Measurements from ENCODE around the gene ABCF3. TPM values are rescaled to one million over a fixed set of nuclear protein-coding genes. Genes with fewer than 3 reads are reported as not detected.
A peak's percentile ranks its signal among the peaks of the same experiment; 100 is the strongest.

ABCF3 gene
- total RNA-seq, 1 experiment from 2014 or later, result 68.8 TPM

DNA sequence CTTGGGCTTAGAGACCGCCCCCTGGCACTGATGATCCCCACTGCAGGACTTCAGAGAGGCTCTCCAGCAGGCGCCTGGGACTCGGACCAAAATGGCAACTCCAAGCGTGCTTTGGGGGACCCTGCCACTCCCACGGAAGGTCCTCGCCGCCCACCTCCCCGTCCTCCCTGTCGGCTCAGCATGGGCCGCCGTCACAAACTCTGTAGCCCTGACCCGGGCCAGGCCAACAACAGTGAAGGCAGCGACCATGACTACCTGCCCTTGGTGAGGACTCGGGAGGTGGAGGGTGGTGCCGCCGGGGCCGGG, 55.1 kb downstream of the ABCF3 start:
- Mint-ChIP-seq H3K4me3 (ENCODE audit: unreplicated experiment) (no peak overlapping the region), H3K27ac (ENCODE audit: unreplicated experiment) (no peak overlapping the region), H3K36me3 (ENCODE audit: insufficient read depth, unreplicated experiment) (peaks cover 28% of the 10 kb centered on the region), H3K27me3 (ENCODE audit: insufficient read depth, unreplicated experiment) (no peaks in the 10 kb centered on the region), H3K9me3 (ENCODE audit: unreplicated experiment) (no peaks in the 10 kb centered on the region), H3K4me1 (ENCODE audit: low read depth, unreplicated experiment) (no peaks in the 10 kb centered on the region)
- Histone ChIP-seq H3K9me3 (no peaks in the 10 kb centered on the region), H3K36me3 (ENCODE audit: control insufficient read depth, insufficient read depth, low read length) (no peaks in the 10 kb centered on the region; the same call in 1 of the 2 replicates), H3K4me1 (no peaks in the 10 kb centered on the region), H3K4me3 (ENCODE audit: low read depth, low read length) (no peak overlapping the region), H3K27me3 (replicated peaks; ENCODE audit: control insufficient read depth, insufficient read depth, low read length) (no peaks in the 10 kb centered on the region)
- BruUV-seq (replicated peaks), result no TSS peak
- DNase-seq, result no peak
- TF ChIP-seq CTCF (IDR thresholded peaks at IDR 0.05; ENCODE audit: insufficient read depth in 1 of 2, low read depth in 1 of 2, low read length in 1 of 2, severe bottlenecking in 1 of 2, unreplicated experiment in 1 of 2), result no peak
- ChIA-PET CTCF (interaction anchor here (1.4 kb wide), 1 partner anchor 14 kb away, joined by 10 read pairs; no protein-coding TSS in a partner anchor), POLR2A (no interaction called here)
- intact Hi-C loops (cut with micrococcal nuclease; ENCODE audit: unreplicated experiment), result no loop called here

- BruUV-seq (replicated peaks), result no TSS peak
Measured at GRCh38 chr3:184241447-184242296, 55.7 kb downstream of the ABCF3 start.

GRCh38 chr3:184242297-184242685, 56.3 kb downstream of the ABCF3 start:
- BruUV-seq (replicated peaks), result no TSS peak
- Histone ChIP-seq H3K36me3 (ENCODE audit: control insufficient read depth, insufficient read depth, low read length) (no peaks in the 10 kb centered on the region; the same call in 1 of the 2 replicates), H3K4me3 (ENCODE audit: low read depth, low read length) (no peak overlapping the region), H3K9me3 (no peaks in the 10 kb centered on the region), H3K27me3 (replicated peaks; ENCODE audit: control insufficient read depth, insufficient read depth, low read length) (no peaks in the 10 kb centered on the region), H3K4me1 (no peaks in the 10 kb centered on the region)
- no peaks in the 10 kb centered on the region for H3K27me3 Mint-ChIP-seq (ENCODE audit: insufficient read depth, unreplicated experiment)
- CTCF ChIA-PET, result interaction anchor here (0.6 kb wide), 1 partner anchor 22 kb away, joined by 4 read pairs; no protein-coding TSS in a partner anchor
- POLR2A ChIA-PET, result no interaction called here
- H3K36me3 Mint-ChIP-seq (ENCODE audit: insufficient read depth, unreplicated experiment), result peaks cover 28% of the 10 kb centered on the region
- no peak for DNase-seq
- H3K27ac Mint-ChIP-seq (ENCODE audit: unreplicated experiment), result no peak overlapping the region
- no peak for TF ChIP-seq CTCF (IDR thresholded peaks at IDR 0.05; ENCODE audit: insufficient read depth in 1 of 2, low read depth in 1 of 2, low read length in 1 of 2, severe bottlenecking in 1 of 2, unreplicated experiment in 1 of 2)
- no peaks in the 10 kb centered on the region for H3K9me3 Mint-ChIP-seq (ENCODE audit: unreplicated experiment)
- intact Hi-C loops (cut with micrococcal nuclease; ENCODE audit: unreplicated experiment), result no loop called here
- no peak overlapping the region for H3K4me3 Mint-ChIP-seq (ENCODE audit: unreplicated experiment)
- no peaks in the 10 kb centered on the region for H3K4me1 Mint-ChIP-seq (ENCODE audit: low read depth, unreplicated experiment)

More at GRCh38 chr3:184241447-184242296, 55.7 kb downstream of the ABCF3 start:
- no peak overlapping the region for H3K27ac Mint-ChIP-seq (ENCODE audit: unreplicated experiment)
- Histone ChIP-seq H3K36me3 (ENCODE audit: control insufficient read depth, insufficient read depth, low read length) (no peaks in the 10 kb centered on the region; the same call in 1 of the 2 replicates), H3K27me3 (replicated peaks; ENCODE audit: control insufficient read depth, insufficient read depth, low read length) (no peaks in the 10 kb centered on the region), H3K9me3 (no peaks in the 10 kb centered on the region), H3K4me1 (no peaks in the 10 kb centered on the region), H3K4me3 (ENCODE audit: low read depth, low read length) (no peak overlapping the region)
- no peak overlapping the region for H3K4me3 Mint-ChIP-seq (ENCODE audit: unreplicated experiment)
- peak in 1 of 2 experiments; percentile 48 for DNase-seq
- peaks cover 28% of the 10 kb centered on the region for H3K36me3 Mint-ChIP-seq (ENCODE audit: insufficient read depth, unreplicated experiment)
- no peaks in the 10 kb centered on the region for H3K9me3 Mint-ChIP-seq (ENCODE audit: unreplicated experiment)
- intact Hi-C loops (cut with micrococcal nuclease; ENCODE audit: unreplicated experiment), result no loop called here
- POLR2A ChIA-PET, result no interaction called here
- TF ChIP-seq CTCF (IDR thresholded peaks at IDR 0.05; ENCODE audit: insufficient read depth in 1 of 2, low read depth in 1 of 2, low read length in 1 of 2, severe bottlenecking in 1 of 2, unreplicated experiment in 1 of 2), result peak; percentile 11 to 35
- CTCF ChIA-PET, result no interaction called here
- no peaks in the 10 kb centered on the region for H3K27me3 Mint-ChIP-seq (ENCODE audit: insufficient read depth, unreplicated experiment)
- H3K4me1 Mint-ChIP-seq (ENCODE audit: low read depth, unreplicated experiment), result no peaks in the 10 kb centered on the region

Small RNA genes within 50 kb of the gene (microRNA-seq; reads per million reads assigned to microRNA genes)
- gene MIR1224, result 4.1 reads per million, percentile 27 among the genes with 10 or more reads in this experiment

Other genes starting within 250 kb of the ABCF3 start
- gene ABCC5, start 168.3 kb upstream of the ABCF3 start, total RNA-seq (2022), result 21.3 and 22.4 TPM in 2 replicates
- not detected in 2 replicates for gene HTR3D, start 154.5 kb upstream of the ABCF3 start, total RNA-seq (2022)
- gene HTR3C, start 133.2 kb upstream of the ABCF3 start, total RNA-seq (2022), result not detected in 2 replicates
- not detected in 2 replicates for gene HTR3E, start 89.1 kb upstream of the ABCF3 start, total RNA-seq (2022)
- 43.8 and 52.9 TPM in 2 replicates for gene EIF2B5, start 50.8 kb upstream of the ABCF3 start, total RNA-seq (2022)
- gene DVL3, start 30.8 kb upstream of the ABCF3 start, total RNA-seq (2022), result 83.9 and 86.7 TPM in 2 replicates
- 202 and 214 TPM in 2 replicates for gene AP2M1, start 11.3 kb upstream of the ABCF3 start, total RNA-seq (2022)
- gene VWA5B2, start 43.4 kb downstream of the ABCF3 start, total RNA-seq (2022), result 0.79 and 1.6 TPM in 2 replicates
- gene ALG3, start 62.8 kb downstream of the ABCF3 start, total RNA-seq (2022), result 73.4 and 74.9 TPM in 2 replicates
- gene EEF1AKMT4, start 63.5 kb downstream of the ABCF3 start, total RNA-seq (2022), result 12.1 and 13.1 TPM in 2 replicates
- 0.46 and 0.66 TPM in 2 replicates for gene CAMK2N2, start 75.4 kb downstream of the ABCF3 start, total RNA-seq (2022)
- not detected in 2 replicates for gene ECE2, start 89.8 kb downstream of the ABCF3 start, total RNA-seq (2022)
- 285 and 294 TPM in 2 replicates for gene PSMD2, start 113.0 kb downstream of the ABCF3 start, total RNA-seq (2022)
- gene EIF4G1, start 128.4 kb downstream of the ABCF3 start, total RNA-seq (2022), result 410 and 423 TPM in 2 replicates
- 6.1 and 6.7 TPM in 2 replicates for gene FAM131A, start 151.4 kb downstream of the ABCF3 start, total RNA-seq (2022)
- 23.0 and 28.6 TPM in 2 replicates for gene CLCN2, start 175.4 kb downstream of the ABCF3 start, total RNA-seq (2022)
- 96.4 and 101 TPM in 2 replicates for gene POLR2H, start 175.5 kb downstream of the ABCF3 start, total RNA-seq (2022)
- gene THPO, start 192.0 kb downstream of the ABCF3 start, total RNA-seq (2022), result 1.4 and 1.6 TPM in 2 replicates
- 5.5 and 6.4 TPM in 2 replicates for gene CHRD, start 193.9 kb downstream of the ABCF3 start, total RNA-seq (2022)